NCI-H2196 (cell line): ENCODE results near the gene CYS1.
A peak's percentile ranks its signal among the peaks of the same experiment; 100 is the strongest.
"Not testable (repeated sequence)": the region's sequence is repeated elsewhere in the genome, so short reads cannot be mapped to it uniquely, and the experiment has no call there.

Source experiments
- DNase-seq: peaks from one replicate; lab custom pipeline; 2025; ENCODE audit not compliant: unreplicated experiment; lab: John Stamatoyannopoulos, UW

Gene CYS1

GRCh38 chr2:10094271-10094814 is 14.1 kb upstream of the CYS1 start:
- DNase-seq, result peak; percentile 33

- DNase-seq, result not testable (repeated sequence)
Measured at GRCh38 chr2:10091889-10092244, 11.7 kb upstream of the CYS1 start.

DNA sequence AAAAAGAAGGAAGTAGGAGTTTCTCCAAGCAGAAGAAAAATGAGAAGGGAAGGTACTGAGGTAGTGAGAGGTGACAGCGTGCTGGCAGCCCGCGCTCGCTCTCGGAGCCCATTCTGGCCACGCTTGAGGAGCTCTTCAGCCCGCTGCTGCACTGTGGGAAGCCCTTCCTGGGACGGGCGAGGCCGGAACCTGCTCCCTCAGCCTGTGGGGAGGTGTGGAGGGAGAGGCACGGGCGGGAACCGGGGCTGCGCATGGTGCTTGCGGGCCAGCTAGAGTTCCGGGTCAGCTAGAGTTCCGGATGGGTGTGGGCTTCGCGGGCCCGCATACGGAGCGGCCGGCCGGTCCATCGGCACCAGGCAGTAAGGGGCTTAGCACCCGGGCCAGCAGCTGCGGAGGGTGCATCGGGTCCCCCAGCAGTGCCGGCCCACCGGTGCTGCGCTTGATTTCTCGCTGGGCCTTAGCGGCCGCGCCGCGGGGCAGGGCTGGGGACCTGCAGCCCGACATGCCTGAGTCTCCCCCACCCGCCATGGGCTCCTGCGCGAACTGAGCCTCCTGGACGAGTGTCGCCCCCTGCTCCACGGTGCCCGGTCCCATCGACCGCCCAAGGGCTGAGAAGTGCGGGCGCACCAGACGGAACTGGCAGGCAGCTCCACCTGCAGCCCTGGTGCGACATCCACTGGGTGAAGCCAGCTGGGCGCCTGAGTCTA is 11.1 kb upstream of the CYS1 start:
- DNase-seq, result no peak

DNA sequence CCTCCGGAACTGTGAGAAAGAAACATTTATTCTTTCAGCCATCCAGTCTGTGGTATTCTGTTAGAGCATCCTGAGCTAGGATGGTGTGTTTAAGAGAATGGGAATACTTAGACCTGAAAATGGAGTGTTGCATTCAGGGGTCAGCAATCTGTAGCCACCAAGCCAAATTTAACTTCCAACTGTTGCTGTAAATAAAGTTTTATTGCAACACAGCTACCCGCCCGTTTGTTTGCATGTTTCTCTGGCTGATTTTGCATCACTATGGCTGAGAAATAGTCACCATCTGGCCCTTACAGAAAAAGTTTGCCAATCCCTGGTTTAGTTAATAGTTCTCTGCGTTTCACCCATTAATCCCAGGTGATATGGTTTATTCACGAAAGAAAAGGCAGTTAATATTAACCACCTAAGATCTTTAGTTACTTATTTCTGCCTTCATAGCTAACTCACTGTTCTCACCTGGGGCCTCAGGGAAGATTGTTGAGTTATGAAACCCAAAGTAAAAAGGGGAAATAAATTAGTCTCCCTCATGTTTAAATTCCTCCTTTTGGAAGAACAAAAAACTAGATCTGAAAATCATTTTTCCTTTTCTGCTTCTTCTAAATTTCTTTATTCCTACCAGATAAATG is 9.5 kb upstream of the CYS1 start:
- no peak for DNase-seq

GRCh38 chr2:10087360-10087759 is 7.1 kb upstream of the CYS1 start:
- no peak for DNase-seq

GRCh38 chr2:10086950-10087349 is 6.7 kb upstream of the CYS1 start:
- DNase-seq, result no peak

DNA sequence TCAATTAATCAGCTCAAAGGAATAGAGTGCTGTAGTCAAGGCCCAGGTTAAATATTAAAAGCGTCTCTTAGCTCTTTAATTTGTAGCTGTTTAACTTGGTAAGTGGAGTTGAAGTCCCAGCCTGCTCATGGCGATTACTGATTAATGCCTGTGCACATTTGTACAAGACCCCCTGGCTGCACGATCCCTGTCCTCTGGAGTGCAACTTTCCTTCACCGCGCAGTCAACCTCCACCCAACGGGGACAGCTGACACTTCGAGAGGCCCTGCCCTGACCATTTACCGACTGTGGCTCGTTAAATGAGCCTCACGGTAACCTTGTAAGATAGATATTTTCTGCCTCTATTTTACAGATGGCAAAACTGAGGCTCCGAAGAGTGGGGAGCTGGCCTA is 5.5 kb upstream of the CYS1 start:
- no peak for DNase-seq

GRCh38 chr2:10085043-10085667 is 4.9 kb upstream of the CYS1 start:
- no peak for DNase-seq

- no peak for DNase-seq
Measured at GRCh38 chr2:10084223-10084865, 4.1 kb upstream of the CYS1 start.

- peak; percentile 50 for DNase-seq
Measured at GRCh38 chr2:10083692-10084211, 3.5 kb upstream of the CYS1 start.

DNA sequence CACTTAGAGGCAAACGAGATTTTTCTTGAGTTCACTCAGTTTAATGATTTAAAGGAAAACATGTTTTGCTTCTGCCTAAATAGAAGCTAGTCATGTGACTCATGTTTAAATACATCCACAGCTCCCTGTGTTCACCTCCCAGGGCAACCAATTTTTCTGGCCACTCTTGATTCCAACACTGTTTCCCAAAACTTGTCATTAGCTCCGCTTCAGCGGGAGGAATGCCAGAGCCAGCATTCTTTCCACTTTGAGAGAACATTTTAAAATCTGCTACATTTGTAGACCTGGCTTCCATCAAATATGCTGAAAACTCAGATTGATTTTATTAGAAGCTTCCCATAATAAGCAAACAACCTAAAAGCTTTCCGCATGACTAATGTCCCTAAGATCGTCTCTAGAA is 2.8 kb upstream of the CYS1 start:
- DNase-seq, result no peak

DNA sequence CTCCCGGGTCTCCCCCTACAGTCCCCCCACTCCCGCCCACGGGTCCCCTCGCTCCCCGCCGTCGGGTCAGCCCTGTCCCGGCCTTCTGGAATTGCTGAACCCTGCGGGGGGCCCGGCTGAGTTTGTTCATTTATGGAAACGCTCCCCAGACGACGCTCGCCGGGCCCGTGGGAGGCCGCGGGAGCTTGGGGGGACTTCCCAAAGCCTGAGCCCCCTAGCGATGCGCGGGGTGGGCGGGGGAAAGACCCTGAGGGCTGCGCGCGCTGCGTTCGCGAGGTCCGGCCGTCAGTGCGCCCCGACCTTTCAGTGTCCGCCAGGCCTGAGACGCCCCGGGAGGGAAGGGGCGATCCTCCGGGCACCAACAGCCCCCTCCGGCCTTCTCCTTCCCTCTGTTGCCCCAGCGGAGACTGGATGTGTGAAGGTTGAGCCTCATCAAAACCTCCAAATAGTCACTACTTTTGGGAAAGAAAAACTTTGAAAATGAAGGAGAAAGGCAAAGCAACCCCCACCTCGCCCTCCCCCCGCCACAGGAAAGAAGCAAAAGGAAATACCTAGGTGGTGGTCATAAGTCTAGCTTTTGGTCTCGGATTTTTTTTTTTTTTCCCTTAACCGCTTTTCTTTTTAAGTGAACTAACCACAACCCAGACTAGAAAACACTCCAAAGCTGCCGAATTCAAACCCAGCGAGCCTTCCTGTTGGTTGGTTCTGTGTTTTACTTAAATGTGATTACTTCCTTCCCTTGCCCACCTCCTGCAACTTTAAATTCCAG is 509 bp upstream of the CYS1 start:
- DNase-seq, result no peak

DNA sequence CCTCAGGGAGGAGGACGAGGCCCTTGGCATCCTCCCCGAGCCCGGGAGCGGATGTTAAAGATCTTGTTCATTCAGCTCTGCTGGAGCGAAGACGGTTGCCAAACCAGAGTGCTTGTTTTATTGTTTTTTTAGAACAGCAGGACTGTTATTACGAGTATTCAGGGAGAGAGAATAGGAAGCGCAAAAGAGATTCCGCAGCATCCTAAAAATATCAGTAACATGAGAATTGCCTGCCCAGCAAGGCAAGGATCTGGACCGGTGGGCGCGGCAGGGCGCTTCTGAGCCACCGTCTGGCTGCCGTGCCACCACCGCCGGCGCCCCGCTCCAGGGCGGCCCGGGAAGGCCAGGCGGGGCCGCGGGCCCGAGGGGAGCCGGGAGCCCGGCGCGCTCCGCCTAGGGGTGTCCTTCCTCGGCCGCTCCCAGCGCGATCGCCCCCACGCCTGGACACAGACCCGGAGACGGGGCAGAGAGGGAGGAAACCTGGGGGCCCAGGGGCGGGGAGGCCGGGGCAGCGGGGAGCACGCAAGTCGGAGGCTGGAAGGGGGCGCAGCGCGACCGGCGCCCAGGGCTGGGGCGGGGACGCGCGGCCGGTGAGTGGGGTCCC is 843 bp downstream of the CYS1 start:
- DNase-seq, result peak; percentile 25

DNA sequence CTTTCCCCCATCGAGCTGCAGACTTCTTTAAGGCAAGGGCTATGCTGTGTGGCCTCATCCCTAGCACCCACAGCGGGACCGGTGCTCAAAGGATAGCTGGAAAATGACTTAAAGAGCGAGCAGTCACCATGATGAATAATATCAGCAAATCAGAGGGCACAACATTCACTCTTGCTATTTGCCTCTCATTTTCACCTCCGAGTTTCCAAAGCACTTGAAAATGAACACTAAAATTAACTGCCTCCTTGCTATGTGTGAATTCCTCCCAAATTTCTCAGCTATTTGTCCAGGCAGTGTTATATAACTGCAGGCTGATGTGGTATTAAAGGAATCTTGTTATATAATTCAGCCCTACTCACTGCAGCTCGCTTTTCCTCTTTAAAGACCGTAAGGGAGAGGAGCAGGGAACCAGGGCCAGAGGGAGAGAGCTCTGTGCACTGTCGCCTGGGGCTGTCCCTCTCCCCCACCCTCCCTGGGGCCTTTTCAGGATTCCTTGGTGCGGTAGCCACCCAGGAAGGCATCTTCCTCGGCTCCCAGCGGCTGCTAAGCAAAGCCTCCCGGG is 1.4 kb downstream of the CYS1 start:
- DNase-seq, result no peak

DNA sequence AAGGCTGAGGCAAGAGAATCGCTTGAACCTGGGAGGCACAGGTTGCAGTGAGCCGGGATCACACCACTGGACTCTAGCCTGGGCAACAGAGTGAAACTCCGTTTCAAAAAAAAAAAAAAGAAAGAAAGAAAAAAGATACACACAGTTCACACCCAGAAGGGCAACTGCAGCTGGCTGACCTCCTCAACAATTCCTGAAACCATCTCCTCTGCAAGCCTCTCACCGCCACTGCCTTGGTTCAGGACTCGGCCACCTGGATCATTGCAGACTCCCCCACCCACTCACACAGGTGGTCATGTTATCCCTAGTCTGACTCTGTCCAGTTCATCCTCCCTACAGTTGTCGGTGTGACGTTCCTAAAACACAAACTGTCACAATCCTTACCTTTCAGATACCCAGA is 2.2 kb downstream of the CYS1 start:
- no peak for DNase-seq

GRCh38 chr2:10076988-10077527 is 3.2 kb downstream of the CYS1 start:
- no peak for DNase-seq

- DNase-seq, result no peak
Measured at GRCh38 chr2:10076511-10076910, 3.7 kb downstream of the CYS1 start.

GRCh38 chr2:10075571-10076209 is 4.5 kb downstream of the CYS1 start:
- DNase-seq, result no peak

GRCh38 chr2:10075101-10075500 is 5.1 kb downstream of the CYS1 start:
- DNase-seq, result no peak
